H1 (cell line): ENCODE results near the gene DNM2.

ENCODE experiments used
- CEBPB ChIP-seq: IDR thresholded peaks from 2 replicates; pipeline ENCODE4 v1.6.1; 2012; ENCODE audit warnings: low read depth, low read length
- CHD1 ChIP-seq: IDR thresholded peaks from 2 replicates; pipeline ENCODE4 v1.6.1; 2012; ENCODE audit warnings: low read depth, low read length, improper control_type of control experiment
- MAFK ChIP-seq: IDR thresholded peaks from 2 replicates; pipeline ENCODE4 v1.6.1; 2012; ENCODE audit warnings: low read depth, mild to moderate bottlenecking, improper control_type of control experiment, low read length
- POLR2A ChIP-seq, 2 experiments: IDR thresholded peaks; 1 replicate in 1 of 2; 2 replicates in 1 of 2; pipeline ENCODE4 v1.6.1; 2011; ENCODE audit warnings: low read depth in 2 of 2, low read length in 2 of 2, mild to moderate bottlenecking in 2 of 2; ENCODE audit errors: control extremely low read depth in 1 of 2
- POU5F1 ChIP-seq: IDR thresholded peaks from 2 replicates; pipeline ENCODE4 v1.6.1; 2011; ENCODE audit warnings: low read depth, mild to moderate bottlenecking, low read length, moderate library complexity
- RNF2 ChIP-seq: fragments of 200-900, 300-1000 bp; sonication (generic); IDR thresholded peaks from 2 replicates; pipeline ENCODE4 v1.7.1; 2016; ENCODE audit warnings: borderline replicate concordance, low read depth, mild to moderate bottlenecking, antibody characterized with exemption, low read length; ENCODE audit not compliant: poor library complexity, severe bottlenecking; ENCODE audit errors: missing control alignments
- SIN3A ChIP-seq, 2 experiments: IDR thresholded peaks in 1 of 2; conservative IDR thresholded peaks in 1 of 2; 2 replicates each; pipeline ENCODE4 v1.6.1; 2011 to 2012; ENCODE audit warnings: low read length in 2 of 2, improper control_type of control experiment in 1 of 2, low read depth in 1 of 2, mild to moderate bottlenecking in 1 of 2
- SIRT6 ChIP-seq: IDR thresholded peaks from one replicate; pipeline ENCODE4 v1.7.1; 2012; ENCODE audit warnings: low read length, inconsistent platforms
- SRF ChIP-seq: IDR thresholded peaks from 2 replicates; pipeline ENCODE4 v1.6.1; 2011; ENCODE audit warnings: mild to moderate bottlenecking, low read depth, low read length, moderate library complexity
- SUZ12 ChIP-seq: fragments of 200-600 bp; sonication (generic); IDR thresholded peaks from 2 replicates; pipeline ENCODE4 v1.6.1; 2012; ENCODE audit warnings: mild to moderate bottlenecking, inconsistent platforms, low read length, moderate library complexity, mixed read lengths
- TAF1 ChIP-seq: IDR thresholded peaks from 2 replicates; pipeline ENCODE4 v1.6.1; 2011; ENCODE audit warnings: mild to moderate bottlenecking, low read depth, low read length
- TEAD4 ChIP-seq: IDR thresholded peaks from 2 replicates; pipeline ENCODE4 v1.6.1; 2012; ENCODE audit warnings: low read depth, low read length, inconsistent platforms, mixed read lengths
- ZNF274 ChIP-seq: IDR thresholded peaks from 2 replicates; pipeline ENCODE4 v1.7.0; 2012; ENCODE audit warnings: low read length, borderline replicate concordance; ENCODE audit errors: extremely low read depth
- TF ChIP-seq, protein P1 (sequence below), 3 experiments: IDR thresholded peaks; 1 replicate in 2 of 3; 2 replicates in 1 of 3; pipeline versions ENCODE4 v1.5.1 to v1.6.1; 2011; ENCODE audit warnings: low read length in 3 of 3, mild to moderate bottlenecking in 3 of 3, inconsistent platforms in 2 of 3, low read depth in 1 of 3, moderate library complexity in 1 of 3; ENCODE audit not compliant: insufficient read depth in 1 of 3; ENCODE audit errors: control extremely low read depth in 1 of 3

DNA sequence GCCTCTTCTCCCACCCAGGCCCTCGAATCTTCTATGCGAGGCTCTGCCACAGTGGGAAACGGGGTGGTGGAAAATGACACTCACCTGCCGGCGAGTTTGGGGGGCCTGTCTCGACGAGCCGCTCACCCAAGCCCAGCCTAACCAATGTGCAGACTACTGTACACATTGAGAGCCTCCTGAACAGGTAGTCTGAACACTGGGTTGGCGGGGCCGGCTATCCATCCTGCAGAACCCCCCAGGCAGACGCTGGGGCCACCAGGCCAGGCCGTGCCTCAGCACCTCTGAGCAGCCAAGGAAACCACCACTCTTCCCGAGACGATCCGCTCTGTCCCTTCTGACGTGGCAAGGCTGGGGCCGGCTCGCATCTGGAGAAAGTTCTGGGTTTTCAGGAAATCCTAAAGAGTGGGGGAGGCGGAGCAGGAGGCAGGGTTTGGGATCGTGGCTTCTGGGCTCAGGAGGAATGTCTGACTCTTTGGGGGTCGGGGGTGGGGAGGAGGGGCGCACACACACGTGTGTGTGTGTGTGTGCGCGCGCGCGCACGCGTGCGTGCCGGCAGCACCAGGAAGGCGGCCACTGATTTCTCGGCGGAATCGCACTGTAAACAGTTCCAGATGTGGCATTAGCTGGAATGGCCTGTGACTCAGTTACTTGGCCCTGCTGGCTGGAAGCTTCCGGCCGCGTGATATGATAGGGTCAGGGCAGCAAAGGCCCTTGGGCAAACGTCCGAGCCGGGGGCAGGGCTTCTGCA lies 99.6 kb downstream of the DNM2 start:
- TF ChIP-seq CHD1 (no peak), SIN3A (conservative IDR thresholded peaks at IDR 0.05 in 1 of 2, IDR thresholded peaks at IDR 0.05 in 1 of 2; ENCODE audit: low read depth in 1 of 2, low read length in 2 of 2) (no peak), ZNF274 (no peak), CEBPB (no peak), POU5F1 (no peak), SUZ12 (no peak), RNF2 (no peak), MAFK (no peak), TAF1 (no peak), SRF (no peak), TEAD4 (no peak), SIRT6 (no peak), POLR2A (IDR thresholded peaks at IDR 0.05; ENCODE audit: control extremely low read depth in 1 of 2, low read depth in 2 of 2, low read length in 2 of 2) (no peak)
- TF ChIP-seq, protein P1, sequence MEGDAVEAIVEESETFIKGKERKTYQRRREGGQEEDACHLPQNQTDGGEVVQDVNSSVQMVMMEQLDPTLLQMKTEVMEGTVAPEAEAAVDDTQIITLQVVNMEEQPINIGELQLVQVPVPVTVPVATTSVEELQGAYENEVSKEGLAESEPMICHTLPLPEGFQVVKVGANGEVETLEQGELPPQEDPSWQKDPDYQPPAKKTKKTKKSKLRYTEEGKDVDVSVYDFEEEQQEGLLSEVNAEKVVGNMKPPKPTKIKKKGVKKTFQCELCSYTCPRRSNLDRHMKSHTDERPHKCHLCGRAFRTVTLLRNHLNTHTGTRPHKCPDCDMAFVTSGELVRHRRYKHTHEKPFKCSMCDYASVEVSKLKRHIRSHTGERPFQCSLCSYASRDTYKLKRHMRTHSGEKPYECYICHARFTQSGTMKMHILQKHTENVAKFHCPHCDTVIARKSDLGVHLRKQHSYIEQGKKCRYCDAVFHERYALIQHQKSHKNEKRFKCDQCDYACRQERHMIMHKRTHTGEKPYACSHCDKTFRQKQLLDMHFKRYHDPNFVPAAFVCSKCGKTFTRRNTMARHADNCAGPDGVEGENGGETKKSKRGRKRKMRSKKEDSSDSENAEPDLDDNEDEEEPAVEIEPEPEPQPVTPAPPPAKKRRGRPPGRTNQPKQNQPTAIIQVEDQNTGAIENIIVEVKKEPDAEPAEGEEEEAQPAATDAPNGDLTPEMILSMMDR (IDR thresholded peaks at IDR 0.05; ENCODE audit: control extremely low read depth in 1 of 3, insufficient read depth in 1 of 3, low read depth in 1 of 3, low read length in 3 of 3) = no peak
